GM18870 (cell line): ENCODE results near the gene SPNS2.

Experiments used
- ATAC-seq: cut with Tn5 transposase; IDR thresholded peaks from one replicate; pipeline ENCODE4 v1.9.1; 2021; ENCODE audit warnings: moderate library complexity; ENCODE audit not compliant: unreplicated experiment

The SPNS2 gene

DNA sequence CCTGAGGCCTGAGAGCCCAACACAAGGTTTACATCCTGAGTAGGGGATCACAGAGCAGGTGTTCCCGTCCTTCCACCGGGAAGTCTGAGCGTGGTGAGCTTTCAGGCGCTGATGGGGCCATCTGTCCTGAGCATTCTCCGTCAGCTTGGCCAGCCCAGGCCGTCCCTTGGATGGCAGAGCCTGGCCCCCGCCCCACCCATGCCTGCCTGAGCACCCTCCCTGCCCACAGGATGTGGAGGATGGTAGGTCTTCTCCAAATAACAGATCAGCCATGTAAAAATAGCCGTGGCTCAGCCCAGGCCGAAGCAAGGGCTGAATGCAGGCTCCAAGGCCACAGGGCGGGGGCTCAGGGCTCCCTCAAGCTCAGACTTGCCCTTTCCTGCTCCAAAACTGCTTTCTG lies 20.2 kb downstream of the SPNS2 start:
- ATAC-seq: no peak

DNA sequence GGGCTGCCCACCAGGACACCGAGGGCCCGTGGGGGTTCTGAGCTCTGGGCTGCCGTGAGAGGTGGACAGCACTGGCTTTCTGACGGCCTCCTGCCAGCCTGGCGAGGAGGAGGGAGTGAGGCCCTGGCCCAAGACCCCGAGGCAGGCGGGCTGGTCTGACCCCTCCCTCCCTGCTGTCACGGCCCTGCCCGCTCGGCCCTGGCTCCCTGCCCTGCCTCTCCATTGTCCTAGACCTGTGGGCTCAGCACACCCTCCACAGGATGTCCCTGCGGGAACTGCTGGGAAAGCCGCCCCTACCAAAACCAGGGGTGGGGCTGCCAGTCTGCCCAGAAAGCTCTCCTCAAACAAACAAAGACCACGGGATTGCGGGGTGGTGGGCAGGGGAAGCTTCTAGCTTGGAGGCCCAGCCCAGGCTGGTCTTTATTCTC lies 20.7 kb downstream of the SPNS2 start:
- no peak for ATAC-seq

DNA sequence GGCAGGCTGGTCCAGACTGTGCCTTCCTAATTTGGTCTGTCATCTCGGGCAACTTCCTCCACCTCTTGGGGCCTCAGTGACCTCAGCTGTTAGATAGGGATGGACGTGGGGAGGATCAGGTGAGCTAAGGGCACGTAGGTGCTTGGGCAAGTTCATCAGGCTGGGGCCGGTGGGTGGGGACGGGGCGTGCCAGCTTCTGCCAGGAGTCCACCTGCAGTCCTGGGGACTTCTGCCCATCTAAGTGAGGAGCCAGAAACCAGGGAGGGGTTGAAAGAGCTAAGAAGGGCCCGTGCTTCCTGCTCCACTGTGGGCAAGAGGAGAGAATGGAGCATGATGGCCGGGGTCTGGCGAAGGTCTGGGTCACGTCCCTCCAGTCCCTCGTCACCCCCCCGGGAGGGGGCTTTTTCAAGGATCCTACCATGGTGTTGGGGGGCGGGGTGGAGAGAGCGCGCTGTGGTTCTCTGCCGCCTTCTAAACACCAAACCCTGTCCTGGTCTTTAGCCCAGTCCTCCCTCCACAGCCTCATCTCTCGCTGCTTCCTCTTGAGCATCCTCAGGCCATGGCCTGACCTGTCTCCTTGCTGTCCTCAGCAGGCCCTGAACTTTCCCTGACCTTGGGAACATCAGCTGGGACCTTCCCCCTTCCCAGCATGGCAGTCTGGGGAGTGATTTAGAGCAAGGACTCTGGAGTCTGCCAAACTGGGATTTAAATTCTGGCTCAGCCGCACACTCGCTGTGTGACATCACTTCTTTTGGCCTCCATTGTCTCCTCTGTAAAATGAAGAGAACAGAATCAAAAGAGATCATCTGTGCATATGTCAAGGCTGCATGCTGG lies 21.6 kb downstream of the SPNS2 start:
- ATAC-seq: no peak

DNA sequence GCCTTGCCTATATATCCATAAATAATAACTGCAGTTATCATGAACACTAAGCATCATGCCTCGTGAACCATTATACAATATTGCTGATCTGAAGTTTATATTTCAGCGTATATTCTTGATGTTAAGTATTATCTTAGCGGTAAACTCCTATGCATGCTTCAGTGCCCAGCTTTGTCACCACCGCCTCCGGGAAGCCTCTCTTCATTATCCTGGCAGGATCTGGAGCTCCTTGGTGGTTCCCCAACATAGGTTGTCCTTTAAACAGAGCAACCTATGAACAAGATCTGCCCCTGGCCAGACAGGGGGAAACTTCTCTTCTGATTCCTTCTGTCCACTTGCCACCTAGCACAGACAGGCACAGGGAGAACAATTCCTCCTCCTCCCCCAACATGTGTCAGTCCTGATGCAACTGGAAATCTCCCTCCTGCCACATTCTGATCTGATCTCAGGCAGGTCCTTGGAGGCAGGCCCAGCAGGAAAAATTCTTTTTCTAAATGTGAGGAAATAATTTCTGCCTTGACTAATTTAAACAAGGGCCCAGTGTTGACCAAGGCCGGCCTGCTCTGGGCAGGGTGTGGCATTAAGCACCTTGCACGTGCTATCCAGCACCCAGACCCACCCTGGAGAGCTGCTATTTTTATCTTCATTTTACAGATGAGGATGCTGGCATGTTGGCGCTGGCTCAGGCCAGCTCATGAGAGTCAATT lies 22.4 kb downstream of the SPNS2 start:
- no peak for ATAC-seq

DNA sequence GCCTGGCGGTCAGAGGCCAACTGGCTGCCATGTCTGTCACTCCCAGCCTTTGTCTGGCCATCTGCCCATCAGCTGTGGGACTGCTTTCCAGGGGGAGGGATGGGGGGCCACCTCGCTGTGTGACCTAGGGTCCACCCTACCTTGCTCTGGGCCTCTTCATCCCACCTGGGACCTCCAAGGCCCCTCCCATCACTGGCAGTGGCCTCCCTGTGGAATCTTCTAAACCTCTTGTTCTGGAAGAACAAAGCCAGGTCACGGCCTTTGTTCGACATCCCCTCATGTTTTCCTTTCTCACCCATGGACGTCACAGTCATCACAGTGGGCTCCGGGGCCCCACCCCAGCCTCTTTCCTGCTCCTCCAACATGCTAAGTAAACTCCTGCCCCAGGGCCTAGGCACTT lies 24.0 kb downstream of the SPNS2 start:
- ATAC-seq: no peak

DNA sequence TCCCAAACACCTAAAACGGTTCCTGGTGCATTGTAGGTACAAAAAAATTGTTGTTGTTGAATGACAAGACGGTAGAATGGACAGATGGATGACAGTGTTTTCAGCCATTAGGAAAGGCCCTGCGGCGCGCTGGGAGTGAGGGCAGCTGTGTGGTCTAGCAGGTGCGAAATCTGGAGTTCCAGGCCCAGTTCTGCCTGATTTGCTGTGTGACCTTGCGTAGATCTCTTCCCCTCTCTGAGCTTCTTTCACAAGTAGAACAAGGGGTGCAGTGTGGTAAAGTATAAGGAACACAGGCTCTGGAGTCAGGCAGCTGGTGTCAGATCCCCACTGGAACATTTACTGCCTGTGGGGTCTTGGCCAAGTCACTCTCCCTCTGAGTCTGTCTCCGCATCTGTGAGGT lies 25.3 kb downstream of the SPNS2 start:
- no peak for ATAC-seq

DNA sequence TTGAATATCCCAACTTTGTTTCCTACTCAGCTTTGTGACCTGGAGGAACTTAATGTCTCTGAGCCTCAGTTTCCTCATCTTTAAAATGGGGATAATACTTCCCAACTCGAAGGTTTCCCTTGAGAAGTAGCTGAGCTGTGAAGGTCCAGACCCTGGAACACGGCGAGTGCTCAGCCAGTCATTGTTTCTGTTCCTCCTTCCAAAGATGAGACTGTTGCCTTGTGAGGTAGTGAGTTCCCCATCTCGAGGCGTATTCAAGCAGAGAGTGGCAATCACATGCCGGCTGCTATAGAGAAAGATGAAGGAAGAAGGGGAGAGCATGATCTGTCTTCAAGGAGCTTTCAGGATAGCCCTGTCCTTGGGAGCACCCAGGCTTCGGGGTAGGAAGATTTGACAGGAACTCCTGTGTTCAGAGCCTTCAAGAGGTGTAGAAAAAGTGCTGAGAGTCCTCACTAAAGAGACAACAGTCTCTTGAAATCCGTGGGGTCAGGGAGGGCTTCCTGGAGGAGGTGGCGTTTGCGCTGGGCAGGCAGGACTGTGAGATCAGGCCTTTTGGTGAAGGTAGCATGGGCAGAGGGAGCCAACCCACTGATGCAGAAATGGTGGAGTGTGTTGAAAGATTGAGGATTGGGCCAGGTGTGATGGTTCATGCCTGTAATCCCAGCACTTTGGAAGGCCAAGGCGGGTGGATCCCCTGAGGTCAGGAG lies 27.2 kb downstream of the SPNS2 start:
- ATAC-seq: no peak

DNA sequence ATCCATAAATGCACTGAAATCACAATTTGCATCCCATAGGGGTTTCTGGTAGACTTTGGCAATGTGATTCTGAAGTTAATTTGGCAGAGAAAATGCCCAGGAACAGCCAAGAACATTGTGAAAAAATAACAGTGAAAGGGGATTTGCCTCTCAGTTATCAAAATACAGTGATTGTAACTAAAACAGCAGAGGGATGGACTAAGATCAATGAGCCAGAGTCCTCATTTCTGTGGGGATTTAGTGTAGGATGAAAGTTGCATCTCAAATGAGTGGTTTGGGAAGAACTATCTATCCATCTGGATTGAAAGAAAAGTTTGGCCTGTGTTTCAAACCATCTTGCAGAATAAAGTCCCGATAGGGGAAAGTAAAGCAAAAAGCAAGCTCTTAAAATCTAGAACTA lies 28.5 kb downstream of the SPNS2 start:
- no peak for ATAC-seq

DNA sequence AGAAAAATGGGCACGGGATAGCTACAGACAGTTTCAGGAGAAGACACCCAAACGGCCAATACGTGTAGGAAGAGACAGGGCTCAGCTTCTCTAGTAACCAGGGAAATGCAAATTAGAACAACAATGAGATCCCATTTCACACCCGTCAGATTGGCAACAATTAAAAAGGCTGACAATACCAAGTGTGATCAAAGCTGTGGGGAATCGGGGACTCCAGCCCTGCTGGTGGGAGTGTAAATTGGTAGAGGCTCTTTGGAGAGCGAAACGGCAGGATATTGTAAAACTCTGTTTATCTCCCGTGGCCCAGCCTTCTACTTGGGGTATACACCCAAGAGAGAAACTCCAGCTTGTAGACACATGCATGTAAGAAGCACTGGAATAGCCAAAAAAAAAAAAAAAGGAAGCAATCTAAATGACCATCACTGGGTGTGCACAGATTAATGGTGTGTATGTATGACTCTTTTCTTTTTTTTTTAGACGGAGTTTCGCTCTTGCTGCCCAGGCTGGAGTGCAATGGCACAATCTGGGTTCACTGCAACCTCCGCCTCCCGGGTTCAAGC lies 29.0 kb downstream of the SPNS2 start:
- no peak for ATAC-seq

DNA sequence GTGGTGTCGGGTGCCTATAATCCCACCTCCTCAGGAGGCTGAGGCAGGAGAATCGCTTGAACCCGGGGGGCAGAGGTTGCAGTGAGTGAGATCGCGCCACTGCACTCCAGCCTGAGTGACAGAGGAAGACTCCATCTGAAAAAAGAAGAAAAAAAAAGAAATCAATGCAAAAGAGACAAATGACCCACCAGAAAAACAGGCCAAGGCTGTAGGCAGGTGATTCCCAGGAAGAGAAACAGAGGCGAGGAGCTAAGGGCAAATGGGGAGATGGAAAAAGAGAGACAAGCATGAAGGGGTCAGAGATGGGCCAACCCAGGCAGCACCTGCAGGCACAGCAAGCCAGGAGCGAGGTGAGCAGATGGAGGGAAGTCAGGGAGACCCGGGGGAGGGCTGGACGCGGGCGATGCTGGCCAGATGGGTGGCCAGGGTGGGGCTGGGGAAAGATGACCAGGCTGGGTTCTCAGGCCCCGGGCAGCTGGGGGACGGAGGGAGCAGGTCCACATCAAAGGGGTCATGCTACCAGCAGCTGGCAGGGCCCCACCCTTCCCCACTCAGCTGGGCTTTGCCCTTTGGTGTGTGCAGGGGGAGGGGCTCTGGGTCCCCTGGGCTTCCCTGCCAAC lies 31.0 kb downstream of the SPNS2 start:
- no peak for ATAC-seq

DNA sequence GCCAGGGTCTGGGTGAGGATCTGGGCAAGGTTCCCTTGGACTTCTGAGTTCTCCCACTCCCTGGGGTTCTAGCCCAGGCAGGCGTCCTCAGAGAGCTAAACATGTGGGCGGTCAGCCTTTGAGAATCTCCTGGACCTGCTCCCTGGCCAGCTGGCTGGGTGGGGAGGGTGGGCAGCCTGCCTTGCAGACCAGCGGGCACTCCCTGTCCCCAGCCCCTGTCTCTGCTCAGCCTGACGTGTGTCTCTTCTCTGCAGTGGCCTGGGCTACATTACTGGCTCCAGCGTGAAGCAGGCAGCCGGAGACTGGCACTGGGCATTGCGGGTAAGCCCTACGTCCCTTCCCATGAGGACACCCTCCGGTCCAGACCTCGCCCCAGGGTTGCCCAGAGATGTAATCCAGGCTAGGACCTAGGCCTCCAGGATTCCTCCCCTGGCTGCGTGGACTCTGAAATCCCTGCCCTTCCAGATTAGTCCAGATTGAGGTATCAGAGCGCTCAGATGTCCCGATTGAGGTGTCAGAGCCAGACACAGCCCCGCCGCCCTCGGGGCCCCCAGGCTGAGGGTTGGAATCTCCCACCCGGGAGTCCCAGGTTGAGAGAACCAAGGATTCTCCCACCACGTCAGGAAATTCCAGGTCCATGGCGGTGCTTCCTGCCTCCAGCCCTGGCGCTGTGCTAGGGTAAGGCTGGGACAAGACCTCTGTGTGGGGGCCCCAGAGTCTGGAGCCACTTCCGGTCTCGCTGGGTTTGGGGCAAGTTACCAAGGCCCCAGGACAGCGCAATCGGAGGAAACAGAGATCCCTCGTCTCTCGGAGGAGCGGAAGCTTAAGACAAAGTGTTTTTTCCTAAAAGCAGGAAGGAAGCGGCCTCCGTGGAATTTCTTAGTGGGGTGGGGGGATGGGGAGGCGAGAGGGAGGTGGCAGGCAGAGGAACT lies 32.4 kb downstream of the SPNS2 start:
- ATAC-seq: no peak

DNA sequence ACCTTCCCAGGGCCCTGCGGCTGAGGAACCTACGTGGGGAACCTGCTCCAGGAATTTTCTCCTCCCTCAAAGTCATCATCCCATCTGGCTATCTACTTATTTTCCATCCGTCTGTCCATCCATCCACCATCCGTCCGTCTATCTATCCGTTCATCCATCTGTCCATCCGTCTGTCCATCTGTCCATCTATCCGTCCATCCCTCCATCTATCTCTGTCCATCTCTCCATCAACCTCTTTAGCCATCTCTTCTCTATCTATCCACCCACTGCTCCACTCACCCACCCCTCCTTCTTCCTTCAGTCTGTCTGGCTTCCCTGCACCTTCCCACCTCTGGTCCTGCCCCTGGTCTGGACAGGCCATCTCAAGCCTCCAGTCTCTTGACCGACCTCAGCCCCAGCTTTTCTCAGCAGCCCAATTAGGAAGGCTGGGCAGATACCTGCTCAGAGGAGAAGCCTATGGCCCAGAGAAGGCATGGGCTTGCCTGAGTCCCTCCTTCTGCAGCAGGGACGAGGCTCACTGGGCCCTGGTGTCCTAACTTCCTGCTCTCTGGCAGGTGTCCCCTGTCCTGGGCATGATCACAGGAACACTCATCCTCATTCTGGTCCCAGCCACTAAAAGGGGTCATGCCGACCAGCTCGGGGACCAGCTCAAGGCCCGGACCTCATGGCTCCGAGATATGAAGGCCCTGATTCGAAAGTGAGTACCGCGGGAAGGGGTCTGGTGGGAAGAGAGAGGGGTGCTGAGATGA lies 33.5 kb downstream of the SPNS2 start:
- no peak for ATAC-seq

DNA sequence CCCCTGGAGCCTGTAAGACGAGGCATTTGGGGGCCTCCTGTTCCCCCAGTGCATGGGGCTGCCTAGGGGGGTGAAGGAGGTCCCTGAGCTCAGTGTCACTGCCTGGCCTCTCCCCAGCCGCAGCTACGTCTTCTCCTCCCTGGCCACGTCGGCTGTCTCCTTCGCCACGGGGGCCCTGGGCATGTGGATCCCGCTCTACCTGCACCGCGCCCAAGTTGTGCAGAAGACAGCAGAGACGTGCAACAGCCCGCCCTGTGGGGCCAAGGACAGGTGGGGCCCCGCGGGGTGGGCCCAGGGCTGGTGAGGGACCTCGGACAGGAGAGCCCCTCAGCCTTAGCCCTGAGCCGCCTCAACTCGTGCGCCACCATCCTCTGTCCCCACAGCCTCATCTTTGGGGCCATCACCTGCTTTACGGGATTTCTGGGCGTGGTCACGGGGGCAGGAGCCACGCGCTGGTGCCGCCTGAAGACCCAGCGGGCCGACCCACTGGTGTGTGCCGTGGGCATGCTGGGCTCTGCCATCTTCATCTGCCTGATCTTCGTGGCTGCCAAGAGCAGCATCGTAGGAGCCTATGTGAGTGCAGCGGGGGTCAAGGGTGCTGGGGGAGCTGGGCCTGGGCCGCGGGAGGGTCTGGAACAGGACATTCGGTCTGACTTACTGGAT lies 34.3 kb downstream of the SPNS2 start:
- ATAC-seq: no peak

DNA sequence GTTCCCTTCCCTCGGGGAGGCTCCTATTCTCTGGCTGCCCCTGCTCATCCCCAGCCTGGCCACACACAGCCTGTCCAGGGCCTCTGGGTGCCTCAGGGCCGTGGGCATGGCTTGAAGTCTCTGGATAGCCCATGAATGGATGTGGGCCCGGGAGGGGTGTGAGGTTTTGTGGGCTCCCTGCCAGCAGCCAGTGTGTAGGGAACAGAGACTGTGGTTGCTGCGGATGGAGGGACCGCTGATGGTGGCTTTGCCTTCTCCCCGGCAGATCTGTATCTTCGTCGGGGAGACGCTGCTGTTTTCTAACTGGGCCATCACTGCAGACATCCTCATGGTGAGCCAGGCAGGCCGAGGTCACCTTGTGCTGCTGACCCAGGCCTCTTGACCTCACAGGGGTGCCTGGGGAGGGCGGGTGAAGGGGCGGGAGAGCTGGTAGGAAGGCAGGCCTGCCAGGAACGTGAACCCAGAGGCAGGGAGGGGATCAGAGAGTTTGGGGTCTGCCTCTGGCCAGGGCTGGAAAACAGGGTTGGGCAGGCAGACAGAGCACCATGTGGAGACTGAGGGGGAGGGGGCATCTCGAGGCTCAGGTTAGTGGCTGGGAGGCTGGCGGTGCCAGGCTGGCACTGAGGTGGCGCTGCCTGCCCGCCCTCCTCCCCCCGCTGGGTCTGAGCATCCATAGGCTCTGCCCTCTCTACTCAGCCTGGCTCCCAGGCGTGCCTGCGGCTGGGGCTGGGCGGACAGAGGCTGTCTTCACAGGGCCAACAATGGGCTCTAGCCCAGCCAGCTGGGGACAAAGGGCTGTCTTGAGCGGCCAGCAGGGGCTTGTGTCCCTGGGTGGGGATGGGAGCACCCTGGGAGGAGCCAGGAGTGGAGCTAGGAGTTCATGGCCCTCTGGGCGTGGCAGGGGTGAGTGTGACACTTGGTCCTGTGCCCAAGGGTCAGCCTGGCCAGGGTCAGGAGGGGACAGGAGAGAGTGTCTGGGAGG lies 35.1 kb downstream of the SPNS2 start:
- ATAC-seq: no peak

DNA sequence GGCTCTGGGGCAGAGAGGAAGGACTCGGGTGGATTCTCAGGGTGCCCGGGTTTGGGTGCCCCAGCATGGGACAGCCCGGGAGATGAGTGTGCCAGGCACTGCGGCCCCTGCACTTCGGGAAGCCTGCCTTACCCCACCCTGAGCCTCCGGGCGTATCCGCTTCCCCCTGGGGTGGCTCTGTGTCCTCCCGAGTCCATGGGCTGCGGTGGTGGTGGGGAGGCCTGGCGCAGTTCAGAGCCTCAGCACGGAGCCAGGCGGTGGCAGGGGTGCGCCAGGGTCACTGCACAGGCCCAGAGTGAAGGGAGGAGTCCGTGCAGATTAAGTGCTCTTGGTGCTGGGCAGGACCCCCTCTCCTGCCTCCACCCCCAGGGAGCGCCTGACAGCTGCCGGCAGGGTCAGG lies 35.8 kb downstream of the SPNS2 start:
- no peak for ATAC-seq

DNA sequence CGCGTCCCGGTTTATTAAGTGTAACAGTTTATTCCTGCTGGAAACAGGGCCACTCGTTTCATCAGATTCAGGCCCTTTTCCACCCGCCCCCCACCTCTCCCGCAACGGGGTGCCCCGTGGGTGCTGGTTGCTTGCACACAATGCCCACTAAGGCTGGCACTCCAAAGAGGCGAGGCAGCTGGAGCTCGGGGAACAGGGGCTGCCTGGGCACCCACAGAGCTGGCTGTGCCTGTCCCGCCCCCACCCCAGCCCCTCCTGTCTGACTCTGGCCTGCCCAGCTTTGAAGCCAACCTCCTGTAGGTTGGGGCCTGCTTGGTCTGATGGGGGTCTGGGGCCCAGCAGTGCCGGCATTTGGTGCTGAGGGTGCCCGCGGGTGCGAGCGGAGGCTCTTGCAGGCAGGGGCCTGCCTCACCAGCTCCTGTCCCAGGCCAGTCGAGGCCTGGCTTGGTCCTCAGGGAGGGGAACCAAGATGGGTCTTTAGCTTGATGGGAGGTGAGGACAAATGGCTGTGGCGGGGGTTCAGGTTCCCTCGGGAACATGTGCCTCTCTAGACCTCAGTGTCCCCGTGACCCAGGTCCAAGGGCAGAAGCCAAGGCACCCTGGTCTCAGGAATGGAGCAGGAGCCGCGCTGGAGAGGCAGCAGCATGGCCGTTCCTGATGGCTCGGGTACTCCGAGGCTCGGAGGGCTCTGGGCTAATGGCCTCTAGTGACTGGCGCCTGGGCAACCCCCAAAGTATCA lies 36.4 kb downstream of the SPNS2 start:
- ATAC-seq: no peak
